ENCODE measurements around the gene TCF3. TPM values are rescaled to one million over a fixed set of nuclear protein-coding genes. Genes with fewer than 3 reads are reported as not detected.
A peak's percentile ranks its signal among the peaks of the same experiment; 100 is the strongest.

Gene TCF3
- total RNA-seq, 2 donors from 2014 or later: 91.5 to 332 TPM

GRCh38 chr19:1655987-1656608 lies 3.7 kb upstream of the TCF3 start:
- Histone ChIP-seq H3K36me3 (no peaks in the 10 kb centered on the region), H3K4me1 (replicated peaks) (peaks cover 2% of the 10 kb centered on the region), H3K27me3 (replicated peaks; ENCODE audit: insufficient read depth) (no peaks in the 10 kb centered on the region), H3K27ac (no peak overlapping the region), H3K9me3 (no peaks in the 10 kb centered on the region), H3K4me3 (no peak overlapping the region)
- DNase-seq (ENCODE audit: low spot score): no peak
- no peak for TF ChIP-seq CTCF (IDR thresholded peaks at IDR 0.05)
- no peak for TF ChIP-seq POLR2A (IDR thresholded peaks at IDR 0.05)
- no peak for TF ChIP-seq POLR2AphosphoS5 (IDR thresholded peaks at IDR 0.05)
- 81% methylated on average over 16 of the region's 19 CpGs for WGBS
- intact Hi-C loops (cut with DNase I): no loop called here

- TF ChIP-seq POLR2AphosphoS5 (IDR thresholded peaks at IDR 0.05) (no peak), POLR2A (IDR thresholded peaks at IDR 0.05) (no peak), CTCF (IDR thresholded peaks at IDR 0.05) (no peak)
- H3K9me3 ChIP-seq: no peaks in the 10 kb centered on the region
- peaks cover 8% of the 10 kb centered on the region for H3K4me1 ChIP-seq (replicated peaks)
- no peaks in the 10 kb centered on the region for H3K27me3 ChIP-seq (replicated peaks; ENCODE audit: insufficient read depth)
- intact Hi-C loops (cut with DNase I): no loop called here
- WGBS: 87% methylated on average over 34 of the region's 34 CpGs
- no peak overlapping the region for H3K27ac ChIP-seq
- no peaks in the 10 kb centered on the region for H3K36me3 ChIP-seq
- no peak for DNase-seq (ENCODE audit: low spot score)
- H3K4me3 ChIP-seq: no peak overlapping the region
These were observed 2.9 kb upstream of the TCF3 start for GRCh38 chr19:1655131-1655981.

- TF ChIP-seq CTCF (IDR thresholded peaks at IDR 0.05) (no peak), POLR2AphosphoS5 (IDR thresholded peaks at IDR 0.05) (no peak), POLR2A (IDR thresholded peaks at IDR 0.05) (no peak)
- no peak for DNase-seq (ENCODE audit: low spot score)
- intact Hi-C loops (cut with DNase I): no loop called here
These were observed 1.9 kb upstream of the TCF3 start for GRCh38 chr19:1654178-1654792.

GRCh38 chr19:1653300-1653628 lies 849 bp upstream of the TCF3 start:
- WGBS: 22% methylated on average over 18 of the region's 18 CpGs
- Histone ChIP-seq H3K4me1 (replicated peaks) (peaks cover 8% of the 10 kb centered on the region), H3K36me3 (no peaks in the 10 kb centered on the region), H3K27me3 (replicated peaks; ENCODE audit: insufficient read depth) (no peaks in the 10 kb centered on the region), H3K9me3 (no peaks in the 10 kb centered on the region), H3K4me3 (peak overlapping the region; percentile 76 to 87), H3K27ac (peak overlapping the region; percentile 99 to 100)
- TF ChIP-seq CTCF (IDR thresholded peaks at IDR 0.05) (no peak), POLR2A (IDR thresholded peaks at IDR 0.05) (no peak), POLR2AphosphoS5 (IDR thresholded peaks at IDR 0.05) (no peak)
- DNase-seq (ENCODE audit: low spot score): peak; percentile 21
- intact Hi-C loops (cut with DNase I): loop anchor here (2.0 kb wide), 1 partner anchor 48 kb away; the partner anchor contains the start of gene UQCR11

More at GRCh38 chr19:1654178-1654792, 1.9 kb upstream of the TCF3 start:
- WGBS: 77% methylated on average over 18 of the region's 18 CpGs
- Histone ChIP-seq H3K27ac (no peak overlapping the region), H3K36me3 (no peaks in the 10 kb centered on the region), H3K27me3 (replicated peaks; ENCODE audit: insufficient read depth) (no peaks in the 10 kb centered on the region), H3K4me1 (replicated peaks) (peaks cover 8% of the 10 kb centered on the region), H3K4me3 (no peak overlapping the region), H3K9me3 (no peaks in the 10 kb centered on the region)
